ENCODE results near the gene NELFA.

Gene NELFA

DNA sequence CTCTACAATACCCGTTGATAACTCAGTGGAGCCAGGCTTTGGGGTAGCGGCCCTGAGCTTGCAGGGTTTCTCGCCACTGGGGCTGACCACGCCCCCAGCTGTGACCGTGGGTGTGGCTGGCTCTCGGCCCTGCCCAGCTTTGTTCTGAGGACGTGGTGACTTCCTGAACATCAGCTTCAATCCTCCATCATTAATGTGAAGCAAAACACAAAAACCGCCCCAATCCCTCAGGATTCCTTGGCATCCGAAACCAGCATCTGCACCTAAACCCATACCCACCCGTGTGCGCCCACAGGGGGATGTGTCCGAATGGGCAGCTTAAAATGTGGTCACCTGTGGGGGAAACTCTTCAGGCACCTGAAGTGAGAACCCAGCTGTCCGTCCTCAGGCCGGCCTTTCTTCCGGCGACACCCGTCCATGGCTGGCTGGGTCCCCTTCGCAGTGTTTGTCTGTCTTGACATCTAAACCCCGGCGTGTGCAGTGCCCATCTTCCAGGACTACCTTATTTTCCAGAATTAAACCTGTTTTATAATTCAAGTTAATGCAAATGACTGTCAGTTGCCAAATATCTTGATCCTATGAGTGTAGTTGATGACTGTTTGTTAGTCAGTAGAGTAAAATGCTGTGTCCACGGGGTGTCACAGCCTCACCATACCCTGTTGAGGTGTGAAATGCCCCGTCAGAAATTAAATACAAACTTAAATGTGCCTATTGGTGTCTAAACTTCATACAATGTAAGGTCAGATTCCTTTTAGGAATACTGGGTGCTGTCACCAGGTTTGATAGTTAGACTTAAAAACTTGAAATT is 27.3 kb downstream of the NELFA start:
- no peak for DNase-seq

GRCh38 chr4:1980561-1981041 is 28.2 kb downstream of the NELFA start:
- no peak for DNase-seq

DNA sequence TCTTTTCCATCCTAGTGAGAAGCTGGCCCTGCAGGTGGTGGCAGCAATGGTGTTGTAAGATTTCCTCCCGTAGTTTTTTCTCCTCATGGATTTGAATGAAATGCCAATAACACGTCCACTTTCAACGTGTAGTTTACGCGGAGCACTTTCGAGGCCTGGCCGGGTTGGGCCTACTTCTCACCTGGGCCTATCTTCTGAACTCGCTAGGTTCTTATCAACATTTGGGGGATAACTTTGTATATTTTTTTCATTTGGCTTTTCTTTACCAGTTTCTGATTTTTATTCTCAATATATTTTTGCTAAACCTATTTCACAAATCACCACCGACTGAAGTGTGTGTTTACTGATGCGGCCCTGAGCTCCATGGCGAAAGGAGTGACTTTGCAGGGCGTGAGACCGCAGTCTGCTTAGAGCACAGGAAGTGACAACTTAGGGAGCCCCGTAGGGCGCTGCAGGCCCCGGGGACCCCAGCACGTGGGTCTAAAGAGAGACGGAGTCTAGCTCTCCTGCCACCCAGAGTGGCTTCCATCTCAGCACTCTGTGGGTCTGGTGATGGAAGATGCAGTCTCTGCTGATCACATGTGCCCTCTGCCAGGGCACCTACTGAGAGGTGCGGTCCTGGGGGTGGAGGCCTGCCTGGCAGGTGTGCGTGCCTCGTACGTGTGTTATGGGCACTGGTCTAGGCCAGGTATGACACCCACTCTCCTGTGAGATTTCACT is 29.1 kb downstream of the NELFA start:
- no peak for DNase-seq

DNA sequence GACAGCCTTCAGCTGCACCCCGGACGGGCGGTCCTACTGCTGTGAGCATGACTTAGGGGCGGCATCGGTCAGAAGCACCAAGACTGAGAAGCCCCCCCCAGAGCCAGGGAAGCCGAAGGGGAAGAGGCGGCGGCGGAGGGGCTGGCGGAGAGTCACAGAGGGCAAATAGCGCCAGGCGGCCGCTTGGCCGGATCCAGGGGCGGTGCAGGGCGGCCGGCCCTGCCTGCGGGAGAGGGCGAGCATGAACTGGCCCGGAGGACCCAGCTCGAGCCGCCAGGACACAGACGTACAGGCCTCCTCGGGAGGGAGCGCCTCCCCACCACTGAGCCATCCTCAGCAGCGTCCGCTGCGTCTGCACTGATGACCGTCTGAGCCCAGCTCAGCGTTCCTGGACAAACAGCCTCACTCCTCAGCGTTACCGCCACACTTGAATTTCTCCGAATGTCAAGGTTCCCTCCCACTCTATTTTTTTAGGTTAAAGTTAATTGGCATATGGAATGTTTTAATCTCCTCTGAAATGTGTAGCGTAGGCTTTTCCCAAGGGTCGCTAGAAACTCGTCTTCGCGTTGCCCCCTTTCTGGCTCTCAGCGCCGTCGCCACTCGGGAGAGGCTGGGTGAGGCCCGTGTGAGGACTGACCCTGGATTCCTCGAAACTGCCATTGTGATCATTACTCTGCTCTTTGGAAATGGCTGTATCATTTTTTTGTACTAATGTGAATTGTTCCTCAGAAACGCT is 29.9 kb downstream of the NELFA start:
- DNase-seq: no peak

GRCh38 chr4:1978226-1978625 is 30.5 kb downstream of the NELFA start:
- no peak for DNase-seq

GRCh38 chr4:1976416-1977352 is 32.1 kb downstream of the NELFA start:
- DNase-seq: no peak

- no peak for DNase-seq
Observed at GRCh38 chr4:1975880-1976279, 32.9 kb downstream of the NELFA start.

DNA sequence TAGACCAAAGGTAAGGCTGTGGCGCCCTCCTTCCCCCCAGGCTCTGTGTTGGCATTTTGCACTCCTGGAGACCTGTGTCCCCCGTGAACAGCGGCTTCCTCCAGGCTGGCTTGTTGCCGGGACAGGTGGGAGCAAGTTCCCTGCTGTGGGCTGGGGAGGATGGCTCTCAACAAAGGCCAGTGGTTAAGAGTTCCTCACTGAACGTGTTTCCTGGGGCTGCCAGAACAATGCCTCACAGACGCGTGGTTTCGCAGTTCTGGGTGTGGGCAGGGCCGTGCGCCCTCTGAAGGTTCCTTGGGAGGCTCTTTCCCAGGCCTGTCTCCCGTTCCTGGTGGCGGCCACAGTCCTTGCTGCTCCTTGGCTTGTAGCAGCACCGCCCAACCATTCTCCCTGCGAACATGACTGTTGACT is 33.4 kb downstream of the NELFA start:
- DNase-seq: no peak

- DNase-seq: no peak
Observed at GRCh38 chr4:1974840-1975239, 33.9 kb downstream of the NELFA start.

GRCh38 chr4:1973661-1974060 is 35.1 kb downstream of the NELFA start:
- DNase-seq: no peak

DNA sequence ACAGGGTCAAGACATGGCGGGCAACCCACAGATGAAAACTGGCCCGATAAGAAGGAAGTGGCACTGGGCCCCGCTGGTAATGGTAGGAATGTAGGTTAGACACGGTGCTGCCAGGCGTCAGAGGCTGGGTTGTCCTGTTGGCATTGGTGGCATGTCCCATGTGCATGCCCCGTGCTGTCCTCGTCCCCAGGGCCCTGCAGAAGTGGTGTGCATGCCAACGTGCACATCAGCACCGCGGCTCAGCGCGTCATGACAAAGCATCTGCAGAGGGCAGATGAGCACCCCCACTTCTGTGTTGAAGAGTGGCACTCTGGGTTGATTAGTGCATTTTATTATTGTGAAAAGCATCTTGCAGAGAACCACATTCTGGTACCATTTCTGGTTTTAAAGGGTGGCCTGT is 35.6 kb downstream of the NELFA start:
- no peak for DNase-seq

- no peak for DNase-seq
Observed at GRCh38 chr4:1972414-1972813, 36.4 kb downstream of the NELFA start.

- DNase-seq: no peak
Observed at GRCh38 chr4:1971456-1972200, 37.1 kb downstream of the NELFA start.

DNA sequence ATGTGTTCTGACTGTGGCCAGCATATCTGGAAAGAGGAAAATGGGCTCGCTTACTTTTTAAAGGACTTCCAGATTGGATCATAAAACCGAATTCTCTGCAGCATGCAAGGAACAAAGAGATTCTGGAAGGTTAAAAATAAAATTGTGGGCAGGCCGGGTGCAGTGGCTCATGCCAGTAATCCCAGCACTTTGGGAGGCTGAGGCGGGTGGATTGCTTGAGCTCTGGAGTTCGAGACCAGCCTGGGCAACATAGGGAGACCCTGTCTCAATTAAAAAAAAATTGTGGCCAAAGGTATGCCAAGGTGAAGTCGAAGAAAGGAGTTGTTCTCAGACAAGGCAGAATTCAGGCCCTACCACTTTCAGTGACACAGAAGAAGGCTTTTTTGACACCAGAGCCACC is 37.8 kb downstream of the NELFA start:
- no peak for DNase-seq

DNA sequence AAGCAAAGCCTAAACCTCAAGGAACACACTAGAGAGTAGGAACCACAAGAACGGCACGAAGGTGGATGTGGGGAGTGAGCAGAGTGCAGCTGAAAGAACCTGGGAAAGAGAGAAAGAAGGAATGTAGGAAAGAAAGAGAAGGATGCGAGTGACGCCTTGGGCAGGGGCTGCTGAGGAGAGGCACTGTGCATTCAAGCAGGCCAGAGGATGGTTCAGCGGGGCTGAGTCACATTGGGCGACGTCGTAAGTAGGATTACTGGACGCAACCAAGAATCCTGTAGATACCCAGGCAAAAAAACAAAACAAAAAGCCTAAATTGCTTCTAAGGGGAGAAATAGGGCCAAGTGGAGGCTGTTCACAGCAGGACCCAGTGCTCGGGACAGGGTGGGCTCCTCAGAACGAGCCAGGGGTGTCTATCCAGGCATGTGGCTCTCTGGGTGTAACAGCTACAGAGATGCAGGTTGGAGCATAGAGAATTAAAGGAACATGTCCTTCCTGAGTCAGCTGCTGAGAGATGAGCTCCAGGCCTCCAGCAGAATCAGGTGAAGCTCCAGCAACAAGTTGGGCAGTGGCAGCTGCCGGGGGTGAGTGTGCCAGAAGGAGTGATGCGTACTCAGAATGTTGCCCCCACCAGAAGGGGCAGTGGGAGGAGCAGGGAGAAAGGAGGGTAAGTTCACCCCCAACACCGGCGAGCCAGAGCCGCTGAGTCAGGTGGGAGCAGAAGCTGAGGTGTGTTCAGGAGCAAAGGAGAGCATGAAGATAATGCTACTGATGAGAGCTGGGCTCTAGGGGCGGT is 38.6 kb downstream of the NELFA start:
- no peak for DNase-seq

GRCh38 chr4:1968686-1969295 is 40.0 kb downstream of the NELFA start:
- no peak for DNase-seq

- DNase-seq: no peak
Observed at GRCh38 chr4:1967512-1968149, 41.1 kb downstream of the NELFA start.

DNA sequence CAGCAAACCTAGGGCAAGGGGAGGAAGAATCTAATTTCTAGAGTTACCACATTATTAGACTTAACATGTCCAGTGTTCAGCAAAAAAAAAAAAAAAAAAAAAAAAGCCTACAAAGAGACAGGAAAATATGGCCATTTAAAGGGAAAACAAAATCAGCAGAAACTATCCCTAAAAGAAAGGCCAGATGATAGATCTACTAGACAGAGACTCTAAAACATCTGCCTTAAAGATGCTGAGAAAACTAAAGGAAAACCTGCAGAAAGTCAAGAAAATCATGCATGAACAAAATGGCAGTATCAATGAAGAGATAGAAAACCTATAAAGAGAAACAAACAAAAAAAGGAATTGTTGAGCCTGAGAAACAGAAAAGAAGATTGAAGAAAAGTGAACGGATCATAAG is 43.8 kb downstream of the NELFA start:
- DNase-seq: no peak

DNA sequence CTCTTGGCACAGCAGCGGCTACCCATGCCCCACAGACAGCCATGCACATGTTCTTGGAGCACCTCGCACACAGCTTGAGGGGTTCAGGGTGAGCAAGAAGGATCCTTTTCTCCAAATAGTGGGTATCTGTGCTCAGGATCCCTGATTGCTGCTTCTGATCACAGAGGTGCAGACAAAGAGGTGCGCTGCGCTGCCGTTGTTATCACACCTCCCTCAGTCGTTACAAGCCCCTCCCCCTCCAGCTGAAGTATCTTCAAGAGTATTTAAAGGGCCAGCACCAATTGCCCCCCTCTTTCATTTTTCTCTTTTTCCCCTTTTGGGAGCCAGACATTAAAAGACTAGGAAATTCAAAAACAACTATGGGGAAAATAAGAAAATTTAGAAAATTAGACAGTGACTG is 44.3 kb downstream of the NELFA start:
- DNase-seq: no peak

DNA sequence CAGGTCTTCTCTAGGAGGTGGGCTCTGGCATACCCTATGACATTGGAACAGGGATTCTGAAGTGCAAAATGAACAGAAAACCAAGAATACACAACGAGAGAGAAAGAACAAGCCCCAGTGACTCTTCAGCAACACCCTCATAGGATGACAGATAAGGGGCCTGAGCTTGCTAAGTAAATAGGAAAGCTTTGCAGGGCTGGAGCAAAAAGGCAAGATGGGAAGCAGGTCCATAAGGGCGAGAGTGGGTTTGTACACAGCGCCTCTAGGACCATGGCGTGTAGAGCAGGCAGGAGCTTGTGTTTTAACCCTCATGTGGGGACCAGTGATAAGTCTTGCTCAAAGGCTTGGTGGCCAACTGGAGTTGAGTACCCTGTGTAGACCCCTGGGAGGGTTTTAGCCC is 45.8 kb downstream of the NELFA start:
- DNase-seq: no peak

Data from effector CD8-positive, alpha-beta T cell (primary cell).